MCF 10A (cell line): ENCODE measurements around the gene CELA1. TPM values are rescaled to one million over a fixed set of nuclear protein-coding genes. Genes with fewer than 3 reads are reported as not detected.
"Not testable (repeated sequence)": the region's sequence is repeated elsewhere in the genome, so short reads cannot be mapped to it uniquely, and the experiment has no call there.

Experiments
- BruUV-seq: library from RNA; stranded (reverse); fragments of 400-500 nt; replicated peaks from 2 replicates; lab custom pipeline; 2021; lab: Mats Ljungman, UMichigan
- CTCF ChIA-PET: fragments of 300-600 bp; sonication (Branson Sonifier 250); formaldehyde crosslinking; extraction: SDS; loops from one replicate; lab custom pipeline; 2021; ENCODE audit warnings: antibody characterized with exemption, inconsistent platforms; lab: Yijun Ruan, JAX
- POLR2A ChIA-PET: fragments of 300-600, 350-650 bp; sonication (Branson Sonifier 250); formaldehyde crosslinking; extraction: SDS; loops from one replicate; lab custom pipeline; 2020; ENCODE audit warnings: antibody characterized with exemption, inconsistent platforms; lab: Yijun Ruan, JAX
- DNase-seq: peaks from one replicate; pipeline ENCODE4 v3.0.0-alpha.2; 2018; ENCODE audit not compliant: unreplicated experiment
- H3K27ac Mint-ChIP-seq: one replicate; pipeline ENCODE4 v1.8.0; 2022; ENCODE audit warnings: mild to moderate bottlenecking, low read depth, mixed read lengths; ENCODE audit not compliant: unreplicated experiment
- H3K27me3 Mint-ChIP-seq: one replicate; pipeline ENCODE4 v1.8.0; 2022; ENCODE audit warnings: mixed read lengths; ENCODE audit not compliant: insufficient read depth, unreplicated experiment
- H3K36me3 Mint-ChIP-seq: one replicate; pipeline ENCODE4 v1.8.0; 2022; ENCODE audit warnings: mild to moderate bottlenecking, moderate library complexity, mixed read lengths; ENCODE audit not compliant: insufficient read depth, unreplicated experiment
- H3K4me1 Mint-ChIP-seq: one replicate; pipeline ENCODE4 v1.8.0; 2022; ENCODE audit warnings: mixed read lengths; ENCODE audit not compliant: insufficient read depth, unreplicated experiment
- H3K4me3 Mint-ChIP-seq: one replicate; pipeline ENCODE4 v1.8.0; 2022; ENCODE audit warnings: mild to moderate bottlenecking, moderate library complexity, mixed read lengths; ENCODE audit not compliant: unreplicated experiment
- H3K9me3 Mint-ChIP-seq: one replicate; pipeline ENCODE4 v1.8.0; 2022; ENCODE audit warnings: mixed read lengths; ENCODE audit not compliant: unreplicated experiment
- CTCF ChIP-seq: fragments of 200-600 bp; IDR thresholded peaks from one replicate; pipeline ENCODE4 v1.8.0; 2022; ENCODE audit warnings: antibody characterized with exemption, mild to moderate bottlenecking; ENCODE audit not compliant: unreplicated experiment
- intact Hi-C: fragments of 100-400 bp; cut with micrococcal nuclease; formaldehyde crosslinking; loops from 2 replicates; pipeline ENCODE4 v1.14.1; 2022
- total RNA-seq: library from RNA; stranded (reverse); gene quantifications from 2 replicates; pipeline ENCODE4 v1.2.3, GENCODE V29; 2022

Gene CELA1
- total RNA-seq, 1 experiment from 2014 or later = not detected

- Mint-ChIP-seq H3K27me3 (no peaks in the 10 kb centered on the region), H3K36me3 (no peaks in the 10 kb centered on the region), H3K4me1 (no peaks in the 10 kb centered on the region), H3K9me3 (no peaks in the 10 kb centered on the region), H3K4me3 (no peak overlapping the region), H3K27ac (no peak overlapping the region)
- ChIA-PET POLR2A (no interaction called here), CTCF (interaction anchor here (1.2 kb wide), 1 partner anchor 14 kb away, joined by 3 read pairs; no protein-coding TSS in a partner anchor)
- no peak for TF ChIP-seq CTCF
- intact Hi-C loops = no loop called here
- no peak for DNase-seq
- no TSS peak for BruUV-seq
These were observed 50.8 kb downstream of the CELA1 start for GRCh38 chr12:51295651-51296050.

- BruUV-seq, H3K4me1 Mint-ChIP-seq, H3K36me3 Mint-ChIP-seq, POLR2A ChIA-PET, H3K27ac Mint-ChIP-seq, H3K27me3 Mint-ChIP-seq, H3K9me3 Mint-ChIP-seq, intact Hi-C loops, H3K4me3 Mint-ChIP-seq, DNase-seq: not testable (repeated sequence)
- CTCF ChIA-PET = interaction anchor here (0.7 to 0.8 kb wide), 2 partner anchors 628 to 699 kb away, joined by 3 to 4 read pairs; no protein-coding TSS in a partner anchor
These were observed 52.4 kb downstream of the CELA1 start for GRCh38 chr12:51294097-51294496.

- TF ChIP-seq CTCF = no peak
- CTCF ChIA-PET = interaction anchor here (0.6 to 0.8 kb wide), 3 partner anchors 48 to 700 kb away, joined by 3 to 4 read pairs (median 3); no protein-coding TSS in a partner anchor
- intact Hi-C loops = no loop called here
- no peak overlapping the region for H3K4me3 Mint-ChIP-seq
- H3K27ac Mint-ChIP-seq = no peak overlapping the region
- H3K27me3 Mint-ChIP-seq = no peaks in the 10 kb centered on the region
- DNase-seq = no peak
- no peaks in the 10 kb centered on the region for H3K9me3 Mint-ChIP-seq
- H3K4me1 Mint-ChIP-seq = no peaks in the 10 kb centered on the region
- BruUV-seq = no TSS peak
- POLR2A ChIA-PET = no interaction called here
- no peaks in the 10 kb centered on the region for H3K36me3 Mint-ChIP-seq
These were observed 52.8 kb downstream of the CELA1 start for GRCh38 chr12:51293696-51294095.

GRCh38 chr12:51291603-51292513, 54.6 kb downstream of the CELA1 start:
- H3K36me3 Mint-ChIP-seq, H3K27ac Mint-ChIP-seq, intact Hi-C loops, POLR2A ChIA-PET, H3K9me3 Mint-ChIP-seq, BruUV-seq, DNase-seq, H3K4me3 Mint-ChIP-seq, H3K27me3 Mint-ChIP-seq, H3K4me1 Mint-ChIP-seq: not testable (repeated sequence)
- CTCF ChIA-PET = interaction anchor here (1.6 kb wide), 2 partner anchors 21 to 49 kb away, joined by 3 to 5 read pairs; partner anchors contain the start of gene SMAGP

GRCh38 chr12:51285843-51286242, 60.6 kb downstream of the CELA1 start:
- Mint-ChIP-seq H3K36me3 (no peaks in the 10 kb centered on the region), H3K27ac (no peak overlapping the region), H3K9me3 (no peaks in the 10 kb centered on the region), H3K4me3 (no peak overlapping the region), H3K27me3 (no peaks in the 10 kb centered on the region), H3K4me1 (no peaks in the 10 kb centered on the region)
- BruUV-seq = no TSS peak
- ChIA-PET POLR2A (interaction anchor here (0.7 kb wide), 1 partner anchor 104 kb away, joined by 3 read pairs; no protein-coding TSS in a partner anchor), CTCF (interaction anchor here (1.1 kb wide), 1 partner anchor 55 kb away, joined by 4 read pairs; no protein-coding TSS in a partner anchor)
- TF ChIP-seq CTCF = no peak
- intact Hi-C loops = no loop called here
- DNase-seq = no peak
